ENCODE measurements around the gene ZMPSTE24.

The ZMPSTE24 gene

GRCh38 chr1:40270152-40270834 is 12.3 kb downstream of the ZMPSTE24 start:
- peak; percentile 43 for FAIRE-seq
- DNase-seq (ENCODE audit: insufficient read length, low spot score), result peak; percentile 18
- no peak for TF ChIP-seq POLR2A (IDR thresholded peaks at IDR 0.05; ENCODE audit: low read depth, low read length)

GRCh38 chr1:40272653-40273213 is 14.7 kb downstream of the ZMPSTE24 start:
- DNase-seq (ENCODE audit: insufficient read length, low spot score) (no peak), FAIRE-seq (no peak)
- TF ChIP-seq POLR2A (IDR thresholded peaks at IDR 0.05; ENCODE audit: low read depth, low read length), result no peak

GRCh38 chr1:40273547-40274166 is 15.6 kb downstream of the ZMPSTE24 start:
- no peak for DNase-seq (ENCODE audit: insufficient read length, low spot score)
- FAIRE-seq, result no peak

GRCh38 chr1:40274331-40274730 is 16.3 kb downstream of the ZMPSTE24 start:
- FAIRE-seq, result no peak
- TF ChIP-seq POLR2A (IDR thresholded peaks at IDR 0.05; ENCODE audit: low read depth, low read length), result no peak
- DNase-seq (ENCODE audit: insufficient read length, low spot score), result no peak

More at GRCh38 chr1:40273547-40274166, 15.6 kb downstream of the ZMPSTE24 start:
- no peak for TF ChIP-seq POLR2A (IDR thresholded peaks at IDR 0.05; ENCODE audit: low read depth, low read length)

GRCh38 chr1:40276122-40276521 is 18.1 kb downstream of the ZMPSTE24 start:
- no peak for TF ChIP-seq POLR2A (IDR thresholded peaks at IDR 0.05; ENCODE audit: low read depth, low read length)
- no peak for FAIRE-seq

GRCh38 chr1:40281853-40282252 is 23.8 kb downstream of the ZMPSTE24 start:
- FAIRE-seq (no peak), DNase-seq (ENCODE audit: insufficient read length, low spot score) (no peak)
- TF ChIP-seq POLR2A (IDR thresholded peaks at IDR 0.05; ENCODE audit: low read depth, low read length), result no peak

More at GRCh38 chr1:40276122-40276521, 18.1 kb downstream of the ZMPSTE24 start:
- DNase-seq (ENCODE audit: insufficient read length, low spot score), result no peak

GRCh38 chr1:40291293-40291692 is 33.3 kb downstream of the ZMPSTE24 start:
- no peak for DNase-seq (ENCODE audit: insufficient read length, low spot score)
- TF ChIP-seq POLR2A (IDR thresholded peaks at IDR 0.05; ENCODE audit: low read depth, low read length), result no peak
- no peak for FAIRE-seq

- TF ChIP-seq POLR2A (IDR thresholded peaks at IDR 0.05; ENCODE audit: low read depth, low read length), result no peak
- FAIRE-seq, result no peak
- no peak for DNase-seq (ENCODE audit: insufficient read length, low spot score)
Measured at GRCh38 chr1:40299366-40300248, 41.6 kb downstream of the ZMPSTE24 start.

GRCh38 chr1:40300249-40300567 is 42.2 kb downstream of the ZMPSTE24 start:
- FAIRE-seq (no peak), DNase-seq (ENCODE audit: insufficient read length, low spot score) (no peak)
- no peak for TF ChIP-seq POLR2A (IDR thresholded peaks at IDR 0.05; ENCODE audit: low read depth, low read length)

- TF ChIP-seq POLR2A (IDR thresholded peaks at IDR 0.05; ENCODE audit: low read depth, low read length), result no peak
- no peak for DNase-seq (ENCODE audit: insufficient read length, low spot score)
- FAIRE-seq, result no peak
Measured at GRCh38 chr1:40300651-40301050, 42.6 kb downstream of the ZMPSTE24 start.

GRCh38 chr1:40301066-40301465 is 43.0 kb downstream of the ZMPSTE24 start:
- FAIRE-seq, result no peak

GRCh38 chr1:40301541-40302299 is 43.7 kb downstream of the ZMPSTE24 start:
- DNase-seq (ENCODE audit: insufficient read length, low spot score) (no peak), FAIRE-seq (no peak)
- no peak for TF ChIP-seq POLR2A (IDR thresholded peaks at IDR 0.05; ENCODE audit: low read depth, low read length)

More at GRCh38 chr1:40301066-40301465, 43.0 kb downstream of the ZMPSTE24 start:
- no peak for TF ChIP-seq POLR2A (IDR thresholded peaks at IDR 0.05; ENCODE audit: low read depth, low read length)
- DNase-seq (ENCODE audit: insufficient read length, low spot score), result no peak

GRCh38 chr1:40302475-40302874 is 44.4 kb downstream of the ZMPSTE24 start:
- no peak for DNase-seq (ENCODE audit: insufficient read length, low spot score)
- no peak for FAIRE-seq
- no peak for TF ChIP-seq POLR2A (IDR thresholded peaks at IDR 0.05; ENCODE audit: low read depth, low read length)
